Esophagus mucosa (tissue), 1 donor: ENCODE data around the gene XCL1. TPM values are rescaled to one million over a fixed set of nuclear protein-coding genes. Genes with fewer than 3 reads are reported as not detected.
"Not testable (repeated sequence)": the region's sequence is repeated elsewhere in the genome, so short reads cannot be mapped to it uniquely, and the experiment has no call there.

ENCODE experiments used
- ATAC-seq: fragments of 200-7000 bp; cut with Tn5 transposase; one replicate; pipeline ENCODE4 v1.9.1; 2020
- total RNA-seq: library from RNA; stranded (reverse); gene quantifications from one replicate; pipeline ENCODE4 v1.2.4, GENCODE V29; 2023
- donor health status: DM: yes; HTN: yes; CAD: no.

XCL1 gene
- total RNA-seq, 1 donor from 2014 or later = not detected

- no peak for ATAC-seq
Observed at GRCh38 chr1:168568346-168568745, 8.1 kb upstream of the XCL1 start.

- no peak for ATAC-seq
Observed at GRCh38 chr1:168570652-168571051, 5.8 kb upstream of the XCL1 start.

DNA sequence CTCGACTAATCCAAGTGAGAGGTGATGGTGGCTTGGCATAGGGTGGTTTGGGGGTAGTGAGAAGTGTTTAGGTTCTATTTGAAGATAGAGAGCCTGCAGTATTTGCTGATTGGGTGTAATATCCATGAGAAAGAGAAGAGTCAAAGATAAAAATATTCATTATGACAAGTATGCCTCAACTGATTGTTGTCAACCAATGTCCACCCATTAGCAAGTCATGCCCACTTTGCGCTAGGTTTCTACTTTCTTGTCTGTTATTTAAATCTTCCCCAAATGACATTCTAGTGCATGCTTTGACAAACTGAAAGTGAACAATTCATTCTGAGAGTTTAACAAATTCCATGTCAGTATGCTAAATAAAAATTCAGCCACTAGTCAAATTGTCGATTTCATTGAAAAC is 3.8 kb upstream of the XCL1 start:
- no peak for ATAC-seq

DNA sequence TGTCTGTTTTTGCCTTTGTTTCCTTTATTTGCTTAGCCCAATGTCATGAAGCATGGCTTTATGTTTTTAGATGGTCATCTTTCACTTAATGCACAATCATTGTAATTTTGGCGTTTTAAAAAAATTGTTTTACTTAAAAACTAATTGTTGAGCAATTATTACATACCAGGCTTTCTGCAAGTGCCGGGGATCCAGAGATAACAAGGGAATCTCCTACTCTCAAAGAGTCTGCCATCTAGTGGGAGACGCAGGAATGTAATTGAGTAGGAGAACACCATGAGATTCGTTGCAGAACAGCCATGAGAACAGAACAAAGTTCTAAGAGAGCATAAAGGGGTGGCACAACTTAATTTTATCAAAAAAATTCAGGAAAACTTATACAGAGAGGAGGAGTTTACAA is 2.2 kb upstream of the XCL1 start:
- ATAC-seq = not testable (repeated sequence)

DNA sequence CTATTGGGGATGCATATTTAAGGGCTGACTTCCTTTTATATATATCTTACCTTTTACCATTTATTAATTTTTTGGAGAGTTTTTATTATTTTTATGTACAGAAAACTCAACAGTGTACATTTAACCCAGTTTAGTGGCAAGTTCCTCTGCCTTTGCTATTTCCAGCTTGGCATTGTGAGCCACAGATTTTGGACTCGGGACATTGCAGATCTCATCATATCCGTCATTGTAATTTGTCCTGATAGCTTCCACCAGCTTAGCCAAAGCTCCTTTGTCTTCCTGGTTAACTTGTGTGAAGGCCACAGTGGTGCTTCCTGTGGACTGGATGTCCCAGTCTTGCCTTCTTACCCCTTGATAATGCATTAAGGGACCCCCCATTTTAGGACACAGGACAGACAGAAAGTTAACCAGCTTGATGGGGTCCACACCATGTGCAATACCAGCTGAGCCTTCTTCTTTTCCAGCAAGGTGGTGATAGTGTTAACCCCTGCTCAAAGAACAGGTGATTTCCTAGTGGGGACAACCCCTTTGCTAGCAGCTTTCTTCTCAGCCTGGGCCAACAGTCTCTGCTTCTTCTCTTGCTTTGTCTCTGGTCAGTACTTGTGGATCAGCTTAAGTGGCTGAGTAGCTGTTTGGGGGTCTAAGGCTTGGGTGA is 2.3 kb downstream of the XCL1 start:
- not testable (repeated sequence) for ATAC-seq

DNA sequence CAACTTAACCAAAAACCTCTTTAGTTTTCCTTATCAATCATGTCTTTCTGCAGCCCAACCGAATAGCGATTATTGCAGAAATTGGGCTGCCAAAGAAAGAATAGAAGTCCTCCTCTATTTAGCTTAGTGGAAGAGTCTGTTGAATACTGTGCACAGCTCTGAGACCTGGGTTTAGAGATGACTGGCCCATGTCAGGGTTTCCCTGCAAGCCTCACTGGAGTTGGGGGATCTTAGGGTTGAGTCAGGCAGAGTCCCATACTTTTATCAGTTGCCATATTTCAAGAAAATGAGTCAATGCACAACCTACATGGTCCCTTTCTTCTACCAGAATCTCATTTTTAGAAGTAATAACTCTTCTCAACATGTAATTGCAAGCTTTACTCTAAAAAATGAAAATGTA is 3.9 kb downstream of the XCL1 start:
- not testable (repeated sequence) for ATAC-seq

- not testable (repeated sequence) for ATAC-seq
Observed at GRCh38 chr1:168580991-168581390, 4.6 kb downstream of the XCL1 start.

GRCh38 chr1:168581817-168582572 is 5.6 kb downstream of the XCL1 start:
- ATAC-seq = no peak

DNA sequence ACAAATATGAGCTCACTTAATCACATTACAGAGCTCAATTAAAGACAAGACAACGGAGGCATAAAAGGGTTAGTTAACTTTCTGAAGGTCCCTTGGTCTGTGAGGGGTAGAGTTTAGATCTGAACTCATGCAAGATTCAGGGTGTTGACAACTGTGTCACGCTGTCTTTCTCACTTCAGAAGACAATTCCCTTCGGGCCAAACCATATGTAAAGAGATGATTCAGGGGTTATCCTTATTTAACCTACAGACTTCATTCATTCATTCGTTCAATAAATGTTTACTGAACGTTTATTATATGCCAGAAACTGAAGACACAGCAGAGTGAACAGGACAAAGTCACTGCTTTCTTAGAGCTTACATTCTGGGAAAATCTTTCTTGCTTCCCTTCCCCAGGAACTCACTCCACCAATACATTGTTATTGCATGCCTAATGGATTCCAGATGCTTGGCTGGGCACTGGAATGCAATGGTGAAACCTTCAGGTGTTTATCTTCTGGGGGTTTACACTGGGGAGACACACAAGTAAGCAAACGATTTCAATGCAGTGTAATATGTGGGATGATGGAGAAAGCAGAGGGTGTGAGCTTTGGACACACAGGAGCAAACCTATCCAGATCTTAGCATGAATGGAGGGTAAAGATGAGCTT is 6.4 kb downstream of the XCL1 start:
- no peak for ATAC-seq

DNA sequence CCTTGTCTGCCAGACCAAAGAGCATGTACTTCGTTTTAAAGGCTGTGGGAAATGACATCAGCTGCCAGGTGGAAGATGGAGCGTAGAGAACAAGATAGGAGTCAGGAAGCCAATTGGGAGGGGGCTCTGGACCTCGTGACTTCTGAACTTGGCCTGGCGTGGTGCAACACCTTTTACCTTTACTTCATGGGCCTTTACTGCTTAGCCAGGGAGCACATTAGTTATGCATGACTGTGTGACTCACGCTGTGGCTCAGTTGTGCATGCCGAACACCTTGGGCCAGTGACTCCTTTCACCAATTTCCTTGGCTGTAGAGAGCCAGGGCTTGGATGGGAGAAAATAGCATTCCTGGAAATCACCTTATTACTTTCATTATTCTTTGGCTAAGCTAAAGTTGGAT is 7.2 kb downstream of the XCL1 start:
- ATAC-seq = peak; percentile 80

GRCh38 chr1:168585191-168585590 is 8.8 kb downstream of the XCL1 start:
- no peak for ATAC-seq

DNA sequence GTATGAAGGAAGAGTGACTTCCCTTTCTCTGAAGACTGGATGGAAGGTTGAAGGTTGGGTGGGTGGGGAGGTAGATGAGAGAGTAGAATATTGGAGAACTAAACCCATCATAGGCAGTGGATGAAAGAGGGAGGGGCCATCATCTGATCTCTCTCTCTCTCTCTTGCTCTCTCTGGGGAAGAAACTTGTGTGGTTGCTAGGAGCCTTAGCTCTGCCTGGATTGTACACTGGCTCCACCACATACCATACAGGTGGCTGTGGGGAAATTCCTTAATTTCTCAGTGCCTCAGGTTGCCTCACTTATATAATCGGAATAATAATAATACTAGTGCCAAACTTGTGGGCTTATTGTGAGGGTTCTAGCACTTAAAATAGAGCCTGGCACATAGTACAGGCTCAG is 9.5 kb downstream of the XCL1 start:
- ATAC-seq = no peak

- no peak for ATAC-seq
Observed at GRCh38 chr1:168589167-168589566, 12.8 kb downstream of the XCL1 start.

GRCh38 chr1:168591066-168591465 is 14.7 kb downstream of the XCL1 start:
- no peak for ATAC-seq

DNA sequence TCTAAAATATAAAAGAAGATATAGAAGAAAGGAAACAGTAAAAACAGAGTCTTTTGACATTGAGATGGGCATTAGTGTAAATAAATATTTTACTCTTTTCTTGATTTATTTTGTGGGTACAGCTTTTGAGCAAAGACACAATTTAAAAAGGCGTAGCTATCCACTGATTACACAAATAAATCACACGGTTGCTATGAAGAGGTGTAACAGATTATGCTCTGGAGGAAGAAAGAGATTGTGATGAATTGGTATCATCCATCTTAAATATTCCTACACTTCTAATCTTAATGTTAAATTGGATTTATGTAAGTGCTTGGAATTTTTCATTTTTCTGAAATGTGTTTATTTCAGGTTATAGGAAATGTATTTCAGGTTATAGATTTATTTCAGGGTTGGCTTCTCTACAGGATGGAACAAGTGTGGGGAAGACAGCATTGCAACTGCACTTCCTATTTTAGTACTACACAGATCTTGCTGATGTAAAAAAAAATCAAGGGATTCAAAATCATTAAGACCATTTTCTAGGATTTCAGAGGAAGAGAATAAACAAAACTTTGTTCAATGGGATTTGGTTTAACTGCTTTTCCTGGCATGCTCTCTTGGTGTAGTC is 15.3 kb downstream of the XCL1 start:
- ATAC-seq = no peak

- ATAC-seq = not testable (repeated sequence)
Observed at GRCh38 chr1:168595403-168595802, 19.0 kb downstream of the XCL1 start.

DNA sequence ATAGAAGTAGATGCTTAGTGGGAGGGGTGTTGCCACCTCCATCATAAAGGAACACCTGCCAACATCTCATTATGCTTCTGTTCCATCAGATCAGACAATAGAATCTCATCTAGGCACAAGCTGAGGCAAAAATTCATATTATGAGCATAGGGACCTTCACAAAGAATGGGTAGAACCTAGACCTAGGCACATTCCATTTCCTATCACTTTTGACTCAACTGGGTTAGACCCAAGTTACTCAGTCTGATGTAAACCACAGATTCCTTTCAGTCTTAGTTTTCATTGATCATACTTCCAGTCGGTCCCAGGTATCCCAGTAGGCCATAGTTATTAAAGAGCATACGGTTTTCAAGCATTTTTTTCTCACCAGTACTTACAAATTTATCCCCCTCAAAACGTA is 21.7 kb downstream of the XCL1 start:
- ATAC-seq = no peak

- ATAC-seq = no peak
Observed at GRCh38 chr1:168598892-168599291, 22.5 kb downstream of the XCL1 start.

DNA sequence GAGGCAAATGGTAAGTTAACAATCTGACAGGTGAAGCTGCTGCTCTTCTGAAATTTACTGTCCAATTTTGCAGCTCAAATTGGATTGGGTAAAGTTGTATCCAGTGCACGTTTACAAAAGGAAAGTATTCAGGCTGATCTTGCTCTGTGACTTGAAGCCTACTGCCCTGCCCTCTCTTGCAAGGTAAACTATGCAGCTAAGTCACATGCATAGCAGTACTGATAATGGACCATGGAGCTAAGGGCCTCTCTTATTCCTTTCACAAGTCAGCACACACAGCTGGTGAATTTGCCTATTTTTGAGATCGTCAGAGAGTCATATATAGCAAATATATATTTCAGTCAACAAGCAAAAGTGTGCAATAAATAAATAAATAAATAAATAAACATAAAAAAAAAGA is 23.2 kb downstream of the XCL1 start:
- no peak for ATAC-seq

DNA sequence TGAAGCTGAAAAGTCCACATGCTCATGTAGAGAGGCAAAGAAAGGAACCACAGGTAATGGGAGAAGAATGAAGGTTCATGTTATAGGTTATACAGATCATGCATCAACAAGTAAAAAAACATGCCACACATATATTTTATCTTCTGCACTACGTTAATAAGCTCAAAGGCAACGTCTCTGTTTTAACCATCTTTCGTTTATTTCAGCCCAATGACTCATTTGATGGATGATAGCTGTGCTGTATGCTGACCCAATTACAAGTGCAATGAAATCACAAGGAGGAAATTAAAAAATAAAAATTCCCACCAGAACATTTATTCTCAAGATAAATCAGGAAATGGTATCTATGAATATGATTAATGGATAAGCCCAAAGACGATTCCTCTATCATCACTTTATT is 24.6 kb downstream of the XCL1 start:
- ATAC-seq = no peak

- peak; percentile 90 for ATAC-seq
Observed at GRCh38 chr1:168603501-168604110, 27.2 kb downstream of the XCL1 start.

DNA sequence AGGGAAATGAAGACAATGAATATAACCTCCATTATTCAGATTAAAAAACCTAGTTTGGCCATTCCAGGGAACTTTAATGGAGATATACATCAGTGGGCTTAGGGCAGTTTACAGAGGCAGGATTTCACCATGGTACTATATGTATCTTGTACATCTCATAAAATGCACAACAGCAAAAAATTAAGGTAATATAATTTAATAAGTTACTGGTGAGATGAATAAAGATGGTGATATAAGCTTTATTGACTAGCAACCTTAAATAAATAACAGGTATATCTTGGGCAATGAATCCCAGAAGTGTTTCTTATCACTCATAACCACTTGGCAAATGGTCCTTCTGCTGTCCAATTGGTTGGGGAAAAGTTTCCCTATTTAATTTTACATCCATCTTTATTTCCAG is 29.0 kb downstream of the XCL1 start:
- no peak for ATAC-seq

DNA sequence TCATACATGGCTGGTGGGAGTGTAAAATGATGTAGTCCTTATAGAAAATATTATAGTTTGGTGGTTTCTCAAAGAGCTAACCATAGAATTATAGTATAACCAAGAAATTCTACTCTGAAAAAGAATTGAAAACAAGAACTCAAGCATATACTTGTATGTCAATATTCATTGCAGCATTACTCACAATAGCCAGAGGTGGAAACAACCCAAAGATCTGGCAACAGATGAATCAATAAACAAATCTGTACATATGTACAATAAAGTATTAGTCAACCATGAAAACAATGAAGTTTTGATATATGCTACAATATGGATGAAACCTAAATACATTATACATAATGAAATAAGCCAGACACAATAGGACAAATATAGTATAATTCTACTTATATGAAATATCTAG is 29.7 kb downstream of the XCL1 start:
- ATAC-seq = no peak
